ENCODE results near the gene ANKRD28.

ANKRD28 gene

DNA sequence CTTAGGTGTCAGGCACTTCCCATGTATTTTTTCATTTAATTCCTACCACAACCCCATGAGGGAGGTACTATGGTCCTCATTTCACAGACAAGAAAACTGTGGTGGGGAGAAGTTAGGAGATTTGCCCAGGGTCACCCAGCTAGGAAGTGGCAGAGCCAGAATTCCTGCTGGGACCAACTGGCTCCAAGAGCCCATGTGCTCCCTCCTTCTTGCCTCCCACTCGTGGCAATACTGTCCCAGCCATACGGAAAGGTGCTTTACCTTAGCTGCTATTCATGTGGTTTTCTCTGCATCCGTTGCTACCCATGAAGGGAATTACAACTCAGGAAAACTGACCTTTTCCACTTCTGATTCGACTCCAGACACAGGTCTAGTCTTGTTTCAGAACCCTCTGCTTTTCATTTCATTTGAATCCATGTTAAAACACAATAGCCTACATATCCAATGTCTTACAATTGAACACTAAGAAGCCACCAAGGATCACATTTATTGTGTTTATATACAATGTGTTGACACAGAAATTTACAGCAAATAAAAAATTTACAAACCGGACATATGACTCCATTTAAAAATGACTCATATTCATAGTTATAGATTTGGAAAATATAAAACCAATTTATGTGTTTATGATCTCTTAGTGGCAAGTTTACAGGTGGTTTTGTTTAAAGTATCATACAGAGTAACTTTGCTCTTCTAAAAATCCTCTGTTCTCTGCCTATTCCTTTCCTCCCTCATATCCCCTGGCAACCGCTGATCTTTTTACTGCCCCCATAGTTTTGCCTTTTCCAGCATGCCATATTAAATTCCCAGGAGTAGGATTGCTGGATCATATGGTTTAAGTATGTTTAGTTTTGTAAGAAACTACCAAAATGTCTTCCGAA is 137.5 kb downstream of the ANKRD28 start:
- no peak for DNase-seq

- DNase-seq: no peak
These were observed 138.4 kb downstream of the ANKRD28 start for GRCh38 chr3:15659254-15659975.

- no peak for DNase-seq
These were observed 140.8 kb downstream of the ANKRD28 start for GRCh38 chr3:15657016-15657415.

- no peak for DNase-seq
These were observed 141.4 kb downstream of the ANKRD28 start for GRCh38 chr3:15656342-15656741.

DNA sequence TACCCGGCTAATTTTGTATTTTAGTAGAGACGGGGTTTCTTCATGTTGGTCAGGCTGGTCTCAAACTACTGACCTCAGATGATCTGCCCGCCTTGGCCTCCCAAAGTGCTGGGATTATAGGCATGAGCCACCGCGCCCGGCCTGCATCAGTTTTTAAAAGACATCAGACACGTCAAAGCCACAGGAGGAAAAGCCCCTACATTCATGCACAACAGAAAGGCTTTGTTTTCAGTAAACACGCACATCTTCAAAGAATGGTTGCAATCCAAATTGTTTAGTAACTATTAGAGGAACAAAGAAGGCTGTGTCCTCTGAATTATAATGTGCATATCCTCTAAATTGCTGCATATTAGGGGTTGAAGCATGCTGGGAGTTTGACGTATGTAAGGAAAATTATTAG is 142.9 kb downstream of the ANKRD28 start:
- peak; percentile 31 for DNase-seq

DNA sequence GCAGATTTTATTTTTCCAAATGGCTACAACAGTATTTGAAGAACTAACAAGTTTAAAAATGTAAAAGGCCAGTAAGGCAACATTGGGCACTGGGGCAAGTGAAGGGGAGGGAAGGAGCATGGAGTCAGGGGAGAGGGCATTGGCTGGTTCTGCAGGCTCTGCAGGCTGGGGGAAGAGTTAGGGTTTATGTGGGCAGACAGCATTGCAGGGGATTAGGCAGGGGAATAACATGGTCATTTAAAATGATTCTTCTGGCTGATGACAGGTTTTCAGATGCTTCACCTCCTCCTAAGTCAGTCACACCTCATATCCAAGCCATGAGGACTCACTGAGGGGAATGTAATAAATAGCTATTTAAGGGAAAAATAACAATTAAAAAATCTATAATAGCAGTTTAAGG is 143.7 kb downstream of the ANKRD28 start:
- no peak for DNase-seq

DNA sequence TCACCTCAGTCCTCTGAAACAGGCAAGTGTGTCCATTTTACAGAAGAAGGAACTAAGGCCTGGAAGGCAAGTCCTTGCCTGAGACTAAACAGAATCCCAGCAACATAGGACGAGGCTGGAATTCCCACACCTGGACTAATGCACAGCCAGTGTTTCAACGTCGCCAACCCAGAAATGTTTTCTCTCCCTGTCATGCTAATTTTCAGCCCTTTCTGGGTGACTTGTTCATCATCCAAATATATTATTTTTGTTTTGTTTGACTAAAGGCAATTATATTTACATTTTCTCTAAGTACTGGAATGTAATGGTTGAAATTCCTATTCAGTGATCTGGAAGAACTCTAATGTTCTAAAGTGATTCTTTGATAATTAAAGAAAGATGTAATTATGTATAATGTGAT is 144.5 kb downstream of the ANKRD28 start:
- no peak for DNase-seq

DNA sequence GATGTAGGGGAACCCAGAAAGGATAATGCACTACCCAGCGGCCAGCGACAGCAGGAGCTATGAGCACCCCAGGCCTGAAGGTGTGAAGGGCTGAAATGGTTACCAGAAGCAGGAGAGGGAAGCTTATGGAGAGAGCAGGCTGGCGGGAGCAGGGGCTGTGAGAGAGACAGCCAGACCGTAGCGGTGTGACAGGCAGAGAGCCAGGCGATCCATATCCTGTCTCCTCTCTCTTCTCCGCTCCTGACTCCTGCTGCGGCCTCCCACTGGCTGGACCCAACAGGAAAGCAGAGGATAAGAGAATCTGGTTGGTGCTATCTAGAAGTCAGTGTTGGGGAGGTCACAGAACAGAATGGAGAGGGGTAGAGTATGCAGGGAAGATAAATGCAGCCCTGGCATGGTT is 146.4 kb downstream of the ANKRD28 start:
- no peak for DNase-seq

DNA sequence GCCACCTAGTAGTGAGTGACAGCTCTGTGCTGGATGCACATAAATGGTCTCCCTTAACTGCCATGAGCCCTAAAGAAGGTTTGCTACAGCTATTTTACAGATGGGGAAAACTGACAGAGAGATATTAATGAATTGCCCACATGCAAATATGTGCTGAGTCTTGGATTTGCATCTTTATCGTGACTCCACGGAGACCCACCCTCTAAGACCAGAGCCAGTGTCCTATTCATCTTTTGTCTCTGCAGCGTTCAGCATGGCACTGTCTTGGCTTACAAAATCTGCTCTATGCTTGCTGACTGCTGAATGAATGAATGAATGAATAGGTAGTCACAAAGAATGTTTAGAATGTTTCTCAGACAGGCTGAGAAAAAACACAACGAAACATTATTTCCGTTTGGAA is 147.9 kb downstream of the ANKRD28 start:
- DNase-seq: no peak

- DNase-seq: no peak
These were observed 148.4 kb downstream of the ANKRD28 start for GRCh38 chr3:15649341-15649740.

GRCh38 chr3:15647611-15648167 is 150.1 kb downstream of the ANKRD28 start:
- DNase-seq: no peak

- DNase-seq: no peak
These were observed 150.8 kb downstream of the ANKRD28 start for GRCh38 chr3:15646851-15647511.

DNA sequence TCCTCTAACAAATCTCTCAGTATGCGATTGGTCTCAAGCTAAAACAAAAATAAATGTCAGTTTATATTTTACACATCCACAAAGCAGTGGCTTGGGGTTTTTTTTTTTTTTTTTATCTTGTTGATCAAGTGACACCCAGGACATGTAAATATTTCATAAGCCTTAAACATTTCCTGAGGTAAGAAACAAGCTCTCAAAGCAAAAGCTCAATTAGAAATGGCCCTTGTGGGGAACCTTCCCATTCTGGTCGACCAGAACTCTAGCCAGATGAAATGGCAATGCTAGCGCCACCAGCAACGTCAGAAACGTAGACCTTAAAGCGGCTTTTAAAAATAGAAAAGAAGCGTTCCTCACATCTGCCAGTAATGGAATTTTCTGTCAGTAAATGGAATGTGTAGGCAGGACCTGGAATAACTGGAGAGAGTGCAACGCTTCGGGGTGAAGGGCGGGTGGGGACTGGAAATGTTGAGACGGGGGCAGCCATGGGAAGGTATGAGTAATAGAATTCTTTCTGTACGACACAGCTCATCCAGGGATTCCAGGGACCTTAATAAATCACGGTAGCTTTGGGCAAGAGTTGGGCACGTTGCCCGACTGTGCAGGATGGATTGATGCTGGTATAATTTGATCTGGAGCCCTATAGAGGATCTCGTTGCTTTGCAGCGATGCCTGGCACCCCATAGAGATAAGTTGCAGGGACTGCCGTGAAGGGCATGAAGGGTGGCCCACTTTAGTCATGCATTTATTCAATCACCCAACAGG is 151.9 kb downstream of the ANKRD28 start:
- DNase-seq: peak; percentile 57

DNA sequence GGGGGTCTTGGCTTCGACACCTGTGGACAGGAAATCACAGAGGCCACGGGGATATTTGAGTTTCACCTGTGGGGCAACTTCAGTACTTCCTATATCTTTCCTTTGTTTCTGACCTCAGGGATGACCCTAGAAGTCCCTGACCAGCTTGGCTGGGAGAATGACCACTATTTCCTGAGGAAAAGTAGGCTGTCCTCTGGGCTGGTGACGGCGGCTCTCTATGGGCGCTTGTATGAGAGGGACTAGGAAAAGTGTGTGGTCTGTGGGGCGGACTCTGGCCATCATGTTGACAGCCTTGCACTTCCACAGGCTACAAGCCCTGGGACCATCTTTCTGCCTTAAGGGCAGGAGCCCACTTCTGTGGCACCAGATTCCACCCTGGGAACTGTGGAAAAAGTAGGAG is 152.5 kb downstream of the ANKRD28 start:
- DNase-seq: no peak

DNA sequence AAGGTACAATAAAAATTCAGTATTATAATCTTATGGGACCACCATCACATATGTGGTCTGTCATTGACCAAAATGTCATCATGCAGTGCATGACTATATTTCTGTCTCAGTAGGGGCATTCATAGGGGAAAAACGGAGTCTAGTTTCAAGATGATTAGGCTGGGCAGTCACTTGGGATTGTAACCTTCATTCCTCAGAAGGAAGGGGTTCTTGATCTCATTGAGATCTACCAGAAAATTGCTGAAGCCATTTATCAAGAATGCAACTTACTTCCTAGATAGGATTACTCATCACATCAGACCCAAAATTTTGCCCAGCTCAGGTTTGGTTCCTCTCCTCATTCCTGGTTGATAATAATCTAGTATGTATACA is 158.9 kb downstream of the ANKRD28 start:
- no peak for DNase-seq

- no peak for DNase-seq
These were observed 159.4 kb downstream of the ANKRD28 start for GRCh38 chr3:15638193-15638890.

- no peak for DNase-seq
These were observed 160.4 kb downstream of the ANKRD28 start for GRCh38 chr3:15637131-15637951.

GRCh38 chr3:15636028-15636709 is 161.6 kb downstream of the ANKRD28 start:
- DNase-seq: no peak

DNA sequence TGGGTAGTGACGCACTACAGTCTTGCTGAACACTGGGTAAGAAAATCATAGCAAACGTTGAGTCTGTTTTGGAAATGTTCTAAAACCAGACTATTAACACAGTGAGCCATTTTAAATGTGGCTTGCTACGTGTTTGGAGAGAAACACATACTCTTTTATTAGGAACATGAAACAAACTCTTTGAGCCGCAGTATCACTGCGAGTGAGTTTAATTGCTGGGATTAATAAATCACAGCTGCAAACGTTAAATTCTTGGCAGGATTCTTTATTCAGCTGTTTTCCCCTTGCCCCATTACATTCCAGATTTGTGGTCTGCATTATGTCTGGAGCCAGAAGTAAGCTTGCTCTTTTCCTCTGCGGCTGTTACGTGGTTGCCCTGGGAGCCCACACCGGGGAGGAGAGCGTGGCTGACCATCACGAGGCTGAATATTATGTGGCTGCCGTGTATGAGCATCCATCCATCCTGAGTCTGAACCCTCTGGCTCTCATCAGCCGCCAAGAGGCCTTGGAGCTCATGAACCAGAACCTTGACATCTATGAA is 162.6 kb downstream of the ANKRD28 start:
- no peak for DNase-seq

DNA sequence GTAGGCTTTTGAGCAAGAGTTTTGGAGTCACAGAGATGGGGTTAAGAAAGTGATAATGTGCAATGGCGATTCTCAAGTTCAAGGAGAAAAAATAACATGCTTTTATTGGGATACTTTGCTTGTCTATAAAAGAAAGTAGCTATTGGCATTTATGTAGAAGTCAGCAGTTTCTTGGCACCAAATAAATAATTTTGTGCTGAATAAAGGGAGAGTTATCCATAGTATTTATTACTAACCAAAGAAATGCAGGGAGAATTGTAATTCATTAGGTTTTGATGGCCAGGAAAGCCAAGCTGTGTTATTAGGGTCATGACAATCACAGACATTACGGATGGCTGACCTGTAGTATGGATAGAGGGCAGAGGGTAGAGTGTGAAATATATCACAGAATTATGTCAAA is 163.1 kb downstream of the ANKRD28 start:
- DNase-seq: no peak
